B cell (primary cell): Measurements from ENCODE around the gene LSM14B. TPM values are rescaled to one million over a fixed set of nuclear protein-coding genes. Genes with fewer than 3 reads are reported as not detected.

Experiments used
- ATAC-seq: fragments of 200-7000 bp; cut with Tn5 transposase; one replicate; pipeline ENCODE4 v1.10.0; 2021; ENCODE audit warnings: low read depth, mild to moderate bottlenecking, moderate number of reproducible peaks, moderate library complexity
- CTCF ChIA-PET: fragments of 350-600 bp; sonication (Branson Sonifier 250); formaldehyde crosslinking; loops from one replicate; lab custom pipeline; 2021; ENCODE audit warnings: antibody characterized with exemption, inconsistent platforms; lab: Charles Lee
- POLR2A ChIA-PET: fragments of 350-600 bp; sonication (Branson Sonifier 250); formaldehyde crosslinking; loops from one replicate; lab custom pipeline; 2021; ENCODE audit warnings: antibody characterized with exemption; lab: Charles Lee
- DNase-seq: peaks from one replicate; pipeline ENCODE4 v3.0.0; 2013
- H2AFZ ChIP-seq: 2 replicates; pipeline ENCODE4 v1.6.1; 2012; ENCODE audit warnings: mild to moderate bottlenecking, low read depth, low read length; ENCODE audit not compliant: insufficient read depth, poor library complexity, severe bottlenecking
- H3K27ac ChIP-seq, 2 donors: 1 replicate in 1 of 2; 2 replicates in 1 of 2; pipeline ENCODE4 v1.5.1; 2012 to 2013; ENCODE audit warnings: low read length in 2 of 2, mild to moderate bottlenecking in 2 of 2, moderate library complexity in 1 of 2
- H3K27me3 ChIP-seq, 4 experiments: fragments of 200-600 bp in 1 of 4; sonication (generic) in 1 of 4; replicated peaks in 1 of 4; 1 replicate in 2 of 4; 2 replicates in 2 of 4; pipeline versions ENCODE4 v1.6.1 to v1.7.0; 2013 to 2016; ENCODE audit warnings: low read length in 3 of 4, mild to moderate bottlenecking in 2 of 4, mixed read lengths in 1 of 4, moderate library complexity in 1 of 4; ENCODE audit not compliant: insufficient read depth in 4 of 4, control insufficient read depth in 3 of 4; ENCODE audit errors: control extremely low read depth in 1 of 4
- H3K36me3 ChIP-seq, 2 experiments: replicated peaks in 1 of 2; 1 replicate in 1 of 2; 2 replicates in 1 of 2; pipeline versions ENCODE4 v1.6.1 to v1.7.1; 2013; ENCODE audit warnings: low read length in 1 of 2; ENCODE audit not compliant: insufficient read depth in 2 of 2, control insufficient read depth in 1 of 2; ENCODE audit errors: control extremely low read depth in 1 of 2, extremely low read depth in 1 of 2
- H3K4me1 ChIP-seq, 2 donors: fragments of 200-600 bp in 1 of 2; sonication (generic) in 1 of 2; 1 replicate in 1 of 2; 2 replicates in 1 of 2; pipeline versions ENCODE4 v1.5.1 to v1.6.1; 2013 to 2017; ENCODE audit warnings: low read length in 2 of 2; ENCODE audit not compliant: control insufficient read depth in 2 of 2, insufficient read depth in 2 of 2
- H3K4me2 ChIP-seq: replicated peaks from 2 replicates; pipeline ENCODE3; 2012; ENCODE audit warnings: mild to moderate bottlenecking, low read depth, low read length; ENCODE audit not compliant: poor library complexity, severe bottlenecking
- H3K4me3 ChIP-seq, 5 experiments: fragments of 200-600 bp in 1 of 5; sonication (generic) in 1 of 5; 1 replicate in 3 of 5; 2 replicates in 2 of 5; pipeline versions ENCODE4 v1.5.1 to v1.7.0; 2011 to 2016; ENCODE audit warnings: low read length in 4 of 5, mild to moderate bottlenecking in 4 of 5, low read depth in 2 of 5, control low read depth in 1 of 5, moderate library complexity in 1 of 5; ENCODE audit not compliant: insufficient read depth in 1 of 5; ENCODE audit errors: control extremely low read depth in 1 of 5, extremely low read depth in 1 of 5
- H3K79me2 ChIP-seq: fragments of 200-600 bp; sonication (generic); one replicate; pipeline ENCODE4 v1.6.0; 2016; ENCODE audit warnings: low read length; ENCODE audit not compliant: control insufficient read depth, insufficient read depth
- H3K9ac ChIP-seq: fragments of 200-600 bp; sonication (generic); 2 replicates; pipeline ENCODE4 v1.6.1; 2017; ENCODE audit warnings: mild to moderate bottlenecking, low read length, moderate library complexity
- H3K9me3 ChIP-seq, 3 donors: one replicate each; pipeline versions ENCODE4 v1.6.1 to v1.7.1; 2013; ENCODE audit warnings: low read length in 2 of 3; ENCODE audit not compliant: control insufficient read depth in 2 of 3, insufficient read depth in 1 of 3; ENCODE audit errors: control extremely low read depth in 1 of 3
- H4K20me1 ChIP-seq: 2 replicates; pipeline ENCODE4 v1.6.0; 2012; ENCODE audit warnings: mild to moderate bottlenecking, low read length; ENCODE audit not compliant: insufficient read depth, control insufficient read depth, poor library complexity, severe bottlenecking
- H3K27ac Mint-ChIP-seq: one replicate; pipeline ENCODE4 v1.8.0; 2021; ENCODE audit warnings: mixed read lengths
- H3K27me3 Mint-ChIP-seq: one replicate; pipeline ENCODE4 v1.8.0; 2021; ENCODE audit warnings: mixed read lengths
- H3K4me1 Mint-ChIP-seq: one replicate; pipeline ENCODE4 v1.8.0; 2021; ENCODE audit warnings: mixed read lengths
- H3K4me3 Mint-ChIP-seq: one replicate; pipeline ENCODE4 v1.8.0; 2021; ENCODE audit warnings: mixed read lengths
- H3K9me3 Mint-ChIP-seq: one replicate; pipeline ENCODE4 v1.8.0; 2022; ENCODE audit warnings: mixed read lengths; ENCODE audit not compliant: insufficient read depth
- EZH2 ChIP-seq: IDR thresholded peaks from 2 replicates; pipeline ENCODE4 v1.6.1; 2012; ENCODE audit warnings: borderline replicate concordance, low read depth, mild to moderate bottlenecking, moderate library complexity, low read length; ENCODE audit not compliant: insufficient read depth, poor library complexity, severe bottlenecking
- WGBS: methylation state at CpG from one replicate; pipeline ENCODE4 v1.1.5; 2013; ENCODE audit warnings: missing lambda C conversion rate; ENCODE audit not compliant: insufficient coverage; 5-methylcytosine and 5-hydroxymethylcytosine counted together
- intact Hi-C: fragments of 100-400 bp; cut with micrococcal nuclease; formaldehyde crosslinking; loops from one replicate; pipeline ENCODE4 v1.10.0; 2022
- polyA plus RNA-seq: library from polyadenylated mRNA; depleted of rRNA; stranded (reverse); fragments of >200 nt; gene quantifications from 2 replicates; pipeline ENCODE4 v1.2.3, GENCODE V29; 2012
- total RNA-seq, 2 donors: library from RNA; stranded (reverse); fragments of 120-200 nt in 1 of 2; gene quantifications; 1 replicate in 1 of 2; 2 replicates in 1 of 2; pipeline versions ENCODE4 v1.2.3 to v1.2.4, GENCODE V29; 2013 to 2022
- TF ChIP-seq, protein P1 (sequence below): fragments of 200-600 bp; IDR thresholded peaks from one replicate; pipeline ENCODE4 v1.8.0; 2022; ENCODE audit warnings: antibody characterized with exemption, mild to moderate bottlenecking

Gene LSM14B
- total and polyA plus RNA-seq, 2 donors (not counting 1 experiment from before 2014, with no cell fraction given), result 26.8 to 52.8 TPM

- Mint-ChIP-seq H3K27ac (peak overlapping the region; percentile 32), H3K27me3 (no peaks in the 10 kb centered on the region), H3K4me3 (no peak overlapping the region), H3K9me3 (no peaks in the 10 kb centered on the region), H3K4me1 (peaks cover 29% of the 10 kb centered on the region)
- no peaks in the 10 kb centered on the region for H3K27me3 ChIP-seq
- peaks cover 54% of the 10 kb centered on the region for H4K20me1 ChIP-seq
- peaks cover 5 to 29% of the 10 kb centered on the region in 2 donors for H3K4me1 ChIP-seq
- TF ChIP-seq, protein P1, sequence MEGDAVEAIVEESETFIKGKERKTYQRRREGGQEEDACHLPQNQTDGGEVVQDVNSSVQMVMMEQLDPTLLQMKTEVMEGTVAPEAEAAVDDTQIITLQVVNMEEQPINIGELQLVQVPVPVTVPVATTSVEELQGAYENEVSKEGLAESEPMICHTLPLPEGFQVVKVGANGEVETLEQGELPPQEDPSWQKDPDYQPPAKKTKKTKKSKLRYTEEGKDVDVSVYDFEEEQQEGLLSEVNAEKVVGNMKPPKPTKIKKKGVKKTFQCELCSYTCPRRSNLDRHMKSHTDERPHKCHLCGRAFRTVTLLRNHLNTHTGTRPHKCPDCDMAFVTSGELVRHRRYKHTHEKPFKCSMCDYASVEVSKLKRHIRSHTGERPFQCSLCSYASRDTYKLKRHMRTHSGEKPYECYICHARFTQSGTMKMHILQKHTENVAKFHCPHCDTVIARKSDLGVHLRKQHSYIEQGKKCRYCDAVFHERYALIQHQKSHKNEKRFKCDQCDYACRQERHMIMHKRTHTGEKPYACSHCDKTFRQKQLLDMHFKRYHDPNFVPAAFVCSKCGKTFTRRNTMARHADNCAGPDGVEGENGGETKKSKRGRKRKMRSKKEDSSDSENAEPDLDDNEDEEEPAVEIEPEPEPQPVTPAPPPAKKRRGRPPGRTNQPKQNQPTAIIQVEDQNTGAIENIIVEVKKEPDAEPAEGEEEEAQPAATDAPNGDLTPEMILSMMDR, result no peak
- TF ChIP-seq EZH2, result no peak
- intact Hi-C loops, result no loop called here
- H3K27ac ChIP-seq, result peak overlapping the region; percentile 4 to 26
- no peak overlapping the region for H2AFZ ChIP-seq
- ChIA-PET POLR2A (no interaction called here), CTCF (interaction anchor here (1.4 to 4.3 kb wide), 2 partner anchors 14 to 123 kb away, joined by 4 to 56 read pairs; no protein-coding TSS in a partner anchor)
- H3K4me3 ChIP-seq, result no peak overlapping the region
- H3K36me3 ChIP-seq, result peaks cover 1 to 93% of the 10 kb centered on the region in 2 experiments
- peaks cover 34% of the 10 kb centered on the region for H3K79me2 ChIP-seq
- no peak overlapping the region for H3K9ac ChIP-seq
- no peak overlapping the region for H3K4me2 ChIP-seq
- WGBS, result 71% methylated on average over 25 of the region's 29 CpGs
- ATAC-seq, result no peak
- no peak for DNase-seq
- H3K9me3 ChIP-seq, result no peaks in the 10 kb centered on the region
These were observed 11.0 kb downstream of the LSM14B start for GRCh38 chr20:62133051-62133845.

DNA sequence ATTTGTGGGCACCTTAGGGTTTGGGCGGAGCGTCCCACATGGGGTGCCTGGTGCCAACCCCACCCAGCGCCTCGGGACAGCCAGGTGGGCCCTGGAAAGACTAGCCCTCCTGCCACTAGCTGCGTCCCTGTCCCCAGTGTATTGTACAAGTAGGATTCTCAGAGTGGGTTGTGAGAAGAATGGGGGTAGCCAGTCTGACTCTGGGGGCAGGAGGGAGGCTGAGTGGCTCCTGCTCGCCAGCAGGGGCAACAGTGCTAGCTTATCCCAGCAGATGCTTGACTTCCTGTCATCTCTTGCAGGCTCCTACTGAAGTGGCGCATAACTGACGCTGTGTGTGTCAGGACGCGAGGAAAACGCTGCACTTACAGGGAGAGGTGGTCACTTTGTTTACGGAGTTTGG is 11.6 kb downstream of the LSM14B start:
- ATAC-seq (no peak), DNase-seq (no peak)
- H3K4me1 ChIP-seq, result peaks cover 5 to 29% of the 10 kb centered on the region in 2 donors
- H3K79me2 ChIP-seq, result peaks cover 28% of the 10 kb centered on the region
- H3K36me3 ChIP-seq, result peaks cover 1 to 92% of the 10 kb centered on the region in 2 experiments
- H3K27ac Mint-ChIP-seq, result peak overlapping the region; percentile 50
- H3K4me3 ChIP-seq, result no peak overlapping the region
- H3K27me3 ChIP-seq, result no peaks in the 10 kb centered on the region
- CTCF ChIA-PET, result interaction anchor here (0.9 to 4.3 kb wide), 3 partner anchors 12 to 123 kb away, joined by 3 to 56 read pairs (median 4); no protein-coding TSS in a partner anchor
- intact Hi-C loops, result no loop called here
- TF ChIP-seq, protein P1, result no peak
- no peak for TF ChIP-seq EZH2
- H2AFZ ChIP-seq, result no peak overlapping the region
- H3K9me3 Mint-ChIP-seq, result no peaks in the 10 kb centered on the region
- WGBS, result 77% methylated on average over 12 of the region's 12 CpGs
- no peak overlapping the region for H3K9ac ChIP-seq
- H3K27me3 Mint-ChIP-seq, result no peaks in the 10 kb centered on the region
- H3K4me3 Mint-ChIP-seq, result no peak overlapping the region
- H3K4me2 ChIP-seq, result no peak overlapping the region
- H3K9me3 ChIP-seq, result no peaks in the 10 kb centered on the region
- peak overlapping the region in 1 of 2 donors; percentile 26 for H3K27ac ChIP-seq
- peaks cover 29% of the 10 kb centered on the region for H3K4me1 Mint-ChIP-seq
- POLR2A ChIA-PET, result no interaction called here
- H4K20me1 ChIP-seq, result peaks cover 54% of the 10 kb centered on the region
